CD14-positive monocyte (primary cell): ENCODE results near the gene FCHO1. TPM values are rescaled to one million over a fixed set of nuclear protein-coding genes. Genes with fewer than 3 reads are reported as not detected.
A peak's percentile ranks its signal among the peaks of the same experiment; 100 is the strongest.

ENCODE experiments used
- DNase-seq, 3 donors: peaks; one replicate each; pipeline ENCODE4 v3.0.0-alpha.2; 2011 to 2022
- H2AFZ ChIP-seq: 2 replicates; pipeline ENCODE4 v1.6.0; 2012; ENCODE audit warnings: mild to moderate bottlenecking, low read depth, low read length, inconsistent platforms; ENCODE audit not compliant: insufficient read depth, poor library complexity, severe bottlenecking
- H3K27ac ChIP-seq, 2 donors: 1 replicate in 1 of 2; 2 replicates in 1 of 2; pipeline ENCODE4 v1.5.1; 2012 to 2013; ENCODE audit warnings: low read length in 2 of 2, control low read depth in 1 of 2, inconsistent platforms in 1 of 2, low read depth in 1 of 2, mild to moderate bottlenecking in 1 of 2
- H3K27me3 ChIP-seq, 2 donors: one replicate each; pipeline versions ENCODE4 v1.6.0 to v1.6.1; 2011 to 2013; ENCODE audit warnings: low read length in 2 of 2; ENCODE audit not compliant: control insufficient read depth in 2 of 2, insufficient read depth in 2 of 2
- H3K36me3 ChIP-seq, 2 donors: replicated peaks in 1 of 2; 1 replicate in 1 of 2; 2 replicates in 1 of 2; pipeline versions ENCODE4 v1.5.1 to v1.6.1; 2012 to 2013; ENCODE audit warnings: low read length in 2 of 2, control low read depth in 1 of 2, inconsistent platforms in 1 of 2, mild to moderate bottlenecking in 1 of 2; ENCODE audit not compliant: insufficient read depth in 2 of 2, control insufficient read depth in 1 of 2
- H3K4me1 ChIP-seq, 2 donors: 1 replicate in 1 of 2; 2 replicates in 1 of 2; pipeline versions ENCODE4 v1.5.1 to v1.6.1; 2012 to 2013; ENCODE audit warnings: low read length in 2 of 2, control low read depth in 1 of 2, inconsistent platforms in 1 of 2, mild to moderate bottlenecking in 1 of 2, moderate library complexity in 1 of 2; ENCODE audit not compliant: insufficient read depth in 2 of 2, control insufficient read depth in 1 of 2
- H3K4me2 ChIP-seq: replicated peaks from 2 replicates; pipeline ENCODE3; 2012; ENCODE audit warnings: low read length, moderate library complexity, mild to moderate bottlenecking; ENCODE audit not compliant: poor library complexity, severe bottlenecking; ENCODE audit errors: extremely low read depth
- H3K4me3 ChIP-seq, 3 experiments: fragments of 200-600 bp in 1 of 3; sonication (generic) in 1 of 3; replicated peaks in 1 of 3; 1 replicate in 2 of 3; 2 replicates in 1 of 3; pipeline ENCODE4 v1.5.1; 2011 to 2013; ENCODE audit warnings: low read length in 3 of 3, mild to moderate bottlenecking in 3 of 3, control low read depth in 2 of 3, low read depth in 2 of 3, inconsistent platforms in 1 of 3, moderate library complexity in 1 of 3
- H3K79me2 ChIP-seq: 2 replicates; pipeline ENCODE4 v1.6.0; 2012; ENCODE audit warnings: mild to moderate bottlenecking, control low read depth, inconsistent platforms, low read length, moderate library complexity; ENCODE audit not compliant: insufficient read depth
- H3K9ac ChIP-seq: 2 replicates; pipeline ENCODE4 v1.6.0; 2017; ENCODE audit warnings: low read length, mild to moderate bottlenecking; ENCODE audit not compliant: insufficient read depth, poor library complexity, severe bottlenecking
- H3K9me3 ChIP-seq, 2 donors: replicated peaks in 1 of 2; 1 replicate in 1 of 2; 2 replicates in 1 of 2; pipeline versions ENCODE4 v1.5.1 to v1.6.1; 2012 to 2013; ENCODE audit warnings: low read length in 2 of 2, control low read depth in 1 of 2; ENCODE audit not compliant: control insufficient read depth in 1 of 2, insufficient read depth in 1 of 2
- H4K20me1 ChIP-seq: 2 replicates; pipeline ENCODE4 v1.6.0; 2012; ENCODE audit warnings: mild to moderate bottlenecking, low read length, control low read depth, moderate library complexity; ENCODE audit not compliant: insufficient read depth
- H3K27ac Mint-ChIP-seq, 7 donors: one replicate each; pipeline ENCODE4 v1.8.0; 2020; ENCODE audit warnings: mild to moderate bottlenecking in 7 of 7, mixed read lengths in 7 of 7, moderate library complexity in 6 of 7, inconsistent platforms in 2 of 7
- H3K27me3 Mint-ChIP-seq, 3 donors: one replicate each; pipeline ENCODE4 v1.8.0; 2021 to 2022; ENCODE audit warnings: low read depth in 3 of 3, mild to moderate bottlenecking in 3 of 3, mixed read lengths in 3 of 3, moderate library complexity in 3 of 3, inconsistent platforms in 1 of 3
- H3K36me3 Mint-ChIP-seq, 2 donors: one replicate each; pipeline ENCODE4 v1.8.0; 2020; ENCODE audit warnings: mixed read lengths in 2 of 2, inconsistent platforms in 1 of 2, mild to moderate bottlenecking in 1 of 2
- H3K4me1 Mint-ChIP-seq: one replicate; pipeline ENCODE4 v1.8.0; 2020; ENCODE audit warnings: mild to moderate bottlenecking, mixed read lengths
- H3K4me3 Mint-ChIP-seq, 2 donors: one replicate each; pipeline ENCODE4 v1.8.0; 2020; ENCODE audit warnings: mild to moderate bottlenecking in 2 of 2, mixed read lengths in 2 of 2, moderate library complexity in 1 of 2
- H3K9me3 Mint-ChIP-seq, 7 donors: one replicate each; pipeline ENCODE4 v1.8.0; 2020 to 2022; ENCODE audit warnings: mixed read lengths in 7 of 7, mild to moderate bottlenecking in 6 of 7, moderate library complexity in 6 of 7, inconsistent platforms in 2 of 7
- WGBS: methylation state at CpG from one replicate; pipeline ENCODE4 v1.1.5; 2013; ENCODE audit warnings: missing lambda C conversion rate; ENCODE audit not compliant: insufficient coverage; 5-methylcytosine and 5-hydroxymethylcytosine counted together
- intact Hi-C, 2 donors: fragments of 100-400 bp; cut with micrococcal nuclease; formaldehyde crosslinking; loops; one replicate each; pipeline versions ENCODE4 v1.15.0 to v1.15.1; 2023
- polyA plus RNA-seq, 3 donors: library from polyadenylated mRNA; depleted of rRNA in 1 of 3; unstranded in 2 of 3; stranded (reverse) in 1 of 3; fragments of 300-500 nt in 2 of 3; fragments of >200 nt in 1 of 3; fragmentation: Illumina TruSeq in 2 of 3; gene quantifications; 1 replicate in 2 of 3; 2 replicates in 1 of 3; pipeline ENCODE4 v1.2.3, GENCODE V29; 2012 to 2021
- TF ChIP-seq, protein P1 (sequence below): fragments of 200-600 bp; IDR thresholded peaks from one replicate; pipeline ENCODE4 v1.8.0; 2022; ENCODE audit warnings: antibody characterized with exemption, mild to moderate bottlenecking

Gene FCHO1
- polyA plus RNA-seq, 3 donors = 11.4 to 32.0 (median 13.4) TPM

DNA sequence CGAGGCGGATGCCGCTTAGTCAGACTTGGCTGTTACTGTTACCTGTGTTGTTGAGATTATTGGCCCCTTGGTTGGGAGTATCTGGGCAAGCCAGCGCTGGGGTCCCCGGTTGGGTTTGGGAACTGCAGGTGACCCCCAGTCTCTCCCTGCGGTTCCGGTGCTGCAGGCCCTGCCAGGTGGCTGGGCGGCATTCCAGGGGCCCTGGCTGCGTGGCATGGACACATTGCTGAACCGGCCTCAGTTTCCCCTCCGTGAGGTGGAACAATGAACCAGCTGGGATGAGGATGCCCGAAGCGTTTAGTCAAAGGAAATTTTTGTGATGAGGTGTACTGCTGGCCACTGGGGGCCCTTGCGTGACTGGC, 44.2 kb downstream of the FCHO1 start:
- peak overlapping the region; percentile 76 for H3K4me2 ChIP-seq
- peaks cover 23% of the 10 kb centered on the region for H3K4me1 Mint-ChIP-seq
- H3K27ac Mint-ChIP-seq = no peak overlapping the region
- H4K20me1 ChIP-seq = no peaks in the 10 kb centered on the region
- H3K27ac ChIP-seq = no peak overlapping the region
- 56% methylated on average over 8 of the region's 14 CpGs for WGBS
- no peak overlapping the region for H3K4me3 ChIP-seq
- intact Hi-C loops = no loop called here
- H3K9me3 Mint-ChIP-seq = peaks cover 0 to 13% (median 0%) of the 10 kb centered on the region in 7 donors
- H3K36me3 Mint-ChIP-seq = no peaks in the 10 kb centered on the region
- peaks cover 57 to 74% (median 71%) of the 10 kb centered on the region in 3 donors for H3K27me3 Mint-ChIP-seq
- no peaks in the 10 kb centered on the region for H3K9me3 ChIP-seq
- H3K4me1 ChIP-seq = peaks cover 10 to 13% of the 10 kb centered on the region in 2 donors
- H3K4me3 Mint-ChIP-seq = peak overlapping the region in 1 of 2 donors; percentile 57
- H3K9ac ChIP-seq = no peak overlapping the region
- H3K79me2 ChIP-seq = no peaks in the 10 kb centered on the region
- DNase-seq = no peak
- H3K27me3 ChIP-seq = peaks cover 9 to 38% of the 10 kb centered on the region in 2 donors
- TF ChIP-seq, protein P1, sequence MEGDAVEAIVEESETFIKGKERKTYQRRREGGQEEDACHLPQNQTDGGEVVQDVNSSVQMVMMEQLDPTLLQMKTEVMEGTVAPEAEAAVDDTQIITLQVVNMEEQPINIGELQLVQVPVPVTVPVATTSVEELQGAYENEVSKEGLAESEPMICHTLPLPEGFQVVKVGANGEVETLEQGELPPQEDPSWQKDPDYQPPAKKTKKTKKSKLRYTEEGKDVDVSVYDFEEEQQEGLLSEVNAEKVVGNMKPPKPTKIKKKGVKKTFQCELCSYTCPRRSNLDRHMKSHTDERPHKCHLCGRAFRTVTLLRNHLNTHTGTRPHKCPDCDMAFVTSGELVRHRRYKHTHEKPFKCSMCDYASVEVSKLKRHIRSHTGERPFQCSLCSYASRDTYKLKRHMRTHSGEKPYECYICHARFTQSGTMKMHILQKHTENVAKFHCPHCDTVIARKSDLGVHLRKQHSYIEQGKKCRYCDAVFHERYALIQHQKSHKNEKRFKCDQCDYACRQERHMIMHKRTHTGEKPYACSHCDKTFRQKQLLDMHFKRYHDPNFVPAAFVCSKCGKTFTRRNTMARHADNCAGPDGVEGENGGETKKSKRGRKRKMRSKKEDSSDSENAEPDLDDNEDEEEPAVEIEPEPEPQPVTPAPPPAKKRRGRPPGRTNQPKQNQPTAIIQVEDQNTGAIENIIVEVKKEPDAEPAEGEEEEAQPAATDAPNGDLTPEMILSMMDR = no peak
- H3K36me3 ChIP-seq = no peaks in the 10 kb centered on the region
- H2AFZ ChIP-seq = no peak overlapping the region

DNA sequence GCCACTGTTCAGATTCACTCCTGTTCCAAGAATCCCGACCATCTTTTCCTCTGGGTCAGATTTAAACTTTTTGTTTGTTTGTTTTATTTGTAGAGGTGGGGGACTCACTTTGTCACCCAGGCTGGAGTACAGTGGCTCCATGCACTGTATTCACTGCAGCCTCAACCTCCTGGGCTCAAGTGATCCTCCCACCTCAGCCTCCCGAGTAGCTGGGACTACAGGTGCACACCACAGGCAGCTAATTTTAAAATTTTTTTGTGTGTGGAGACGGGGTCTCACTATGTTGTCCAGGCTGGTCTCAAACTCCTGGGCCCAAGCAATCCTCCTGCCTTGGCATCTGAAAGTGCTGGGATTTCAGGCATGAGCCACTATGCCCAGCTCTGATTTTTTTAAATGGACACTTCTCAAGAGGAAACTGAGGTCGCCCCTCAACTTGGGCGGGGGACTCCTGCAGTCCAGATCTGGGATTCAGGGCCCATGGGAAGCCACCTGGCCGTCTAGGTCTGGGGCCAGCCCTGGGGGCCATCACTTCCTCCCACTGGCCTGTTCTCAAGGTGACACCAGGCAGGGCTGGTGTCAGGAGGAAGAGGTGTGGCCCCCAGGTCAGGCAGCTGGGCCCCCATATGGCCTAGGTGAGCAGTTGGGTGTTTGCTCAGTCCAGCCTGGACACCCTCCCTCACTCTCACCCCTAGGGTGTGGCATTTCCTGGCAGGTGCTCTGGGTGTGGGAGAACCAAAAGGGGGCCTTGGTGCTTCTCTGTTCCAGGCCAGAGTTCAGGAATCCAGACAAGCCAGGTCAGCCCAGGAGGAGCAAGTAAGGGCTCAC, 44.9 kb downstream of the FCHO1 start:
- no peaks in the 10 kb centered on the region for H3K9me3 ChIP-seq
- peaks cover 9 to 36% of the 10 kb centered on the region in 2 donors for H3K27me3 ChIP-seq
- TF ChIP-seq, protein P1 = no peak
- H3K27ac ChIP-seq = no peak overlapping the region
- H3K79me2 ChIP-seq = no peaks in the 10 kb centered on the region
- no peaks in the 10 kb centered on the region for H3K36me3 ChIP-seq
- no peak overlapping the region for H3K4me3 ChIP-seq
- Mint-ChIP-seq H3K27me3 (peaks cover 53 to 69% (median 68%) of the 10 kb centered on the region in 3 donors), H3K9me3 (peaks cover 0 to 14% (median 0%) of the 10 kb centered on the region in 7 donors), H3K4me1 (peaks cover 23% of the 10 kb centered on the region), H3K27ac (no peak overlapping the region), H3K36me3 (no peaks in the 10 kb centered on the region), H3K4me3 (peak overlapping the region in 1 of 2 donors; percentile 57)
- no peak overlapping the region for H3K4me2 ChIP-seq
- H3K9ac ChIP-seq = no peak overlapping the region
- peaks cover 10 to 13% of the 10 kb centered on the region in 2 donors for H3K4me1 ChIP-seq
- no peak overlapping the region for H2AFZ ChIP-seq
- no peaks in the 10 kb centered on the region for H4K20me1 ChIP-seq
- intact Hi-C loops = no loop called here
- 90% methylated on average over 3 of the region's 6 CpGs for WGBS
- no peak for DNase-seq
